ENCODE results near the gene SNTB2.

SNTB2 gene

DNA sequence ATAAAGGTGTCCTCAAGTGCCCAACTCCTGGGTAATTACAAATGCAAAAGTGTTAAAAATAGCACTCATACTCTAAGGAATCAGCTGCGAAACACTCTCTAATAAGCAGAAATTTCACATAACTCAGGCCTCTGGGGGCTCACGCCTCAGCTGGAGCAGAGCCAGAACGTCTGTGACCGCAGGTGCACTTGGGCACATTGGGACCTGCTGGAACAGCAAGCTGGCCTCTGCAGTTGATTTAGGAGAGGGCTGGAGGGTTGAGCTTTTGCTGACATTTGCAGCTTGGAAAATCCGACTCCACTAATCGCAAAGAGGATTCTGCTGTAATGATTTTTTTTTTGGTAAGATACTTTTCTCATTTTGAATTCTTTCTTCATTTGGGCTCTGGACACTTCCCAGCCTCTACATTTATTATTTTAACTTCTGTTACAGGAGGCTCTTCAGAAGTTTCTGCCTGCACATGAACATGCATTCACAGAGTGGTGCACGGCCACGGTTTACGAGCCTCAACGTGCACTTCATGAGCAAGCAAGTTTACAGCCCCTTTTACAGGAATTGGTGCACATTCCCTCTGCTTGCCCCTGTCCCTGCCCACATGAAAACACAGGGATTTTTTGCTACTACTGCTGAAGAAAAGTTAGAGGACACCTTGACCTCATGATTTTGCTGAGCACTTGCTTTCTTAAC lies 4.1 kb upstream of the SNTB2 start:
- no peak for DNase-seq

DNA sequence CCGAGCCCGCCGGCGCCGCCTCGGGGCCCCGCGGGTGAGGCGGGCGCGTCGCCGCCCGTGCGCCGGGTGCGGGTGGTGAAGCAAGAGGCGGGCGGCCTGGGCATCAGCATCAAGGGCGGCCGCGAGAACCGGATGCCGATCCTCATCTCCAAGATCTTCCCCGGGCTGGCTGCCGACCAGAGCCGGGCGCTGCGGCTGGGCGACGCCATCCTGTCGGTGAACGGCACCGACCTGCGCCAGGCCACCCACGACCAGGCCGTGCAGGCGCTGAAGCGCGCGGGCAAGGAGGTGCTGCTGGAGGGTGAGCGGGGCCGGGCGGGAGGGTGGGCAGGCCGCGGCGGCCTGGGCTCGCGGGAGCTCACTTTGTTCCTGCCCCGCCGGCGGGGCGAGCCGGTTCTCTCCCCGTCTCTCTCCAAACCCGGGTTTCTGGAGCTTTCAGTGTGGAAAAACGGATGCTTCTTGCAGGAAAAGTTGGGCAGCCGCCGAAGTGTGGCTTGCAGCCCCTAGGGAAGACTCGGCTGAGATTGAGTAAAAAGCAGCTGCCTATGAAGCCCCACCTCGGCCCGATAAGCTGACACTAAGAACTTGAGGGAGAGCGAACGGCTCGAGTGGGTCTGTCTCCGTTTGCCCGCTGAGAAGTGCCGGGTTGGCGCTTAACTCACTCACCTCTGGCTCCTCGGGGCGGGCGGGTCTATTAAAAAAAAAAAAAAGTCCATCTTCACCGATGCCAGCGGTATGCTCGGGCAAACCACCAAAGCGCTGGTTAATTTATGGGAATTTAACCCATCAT lies 677 bp downstream of the SNTB2 start:
- DNase-seq: no peak

DNA sequence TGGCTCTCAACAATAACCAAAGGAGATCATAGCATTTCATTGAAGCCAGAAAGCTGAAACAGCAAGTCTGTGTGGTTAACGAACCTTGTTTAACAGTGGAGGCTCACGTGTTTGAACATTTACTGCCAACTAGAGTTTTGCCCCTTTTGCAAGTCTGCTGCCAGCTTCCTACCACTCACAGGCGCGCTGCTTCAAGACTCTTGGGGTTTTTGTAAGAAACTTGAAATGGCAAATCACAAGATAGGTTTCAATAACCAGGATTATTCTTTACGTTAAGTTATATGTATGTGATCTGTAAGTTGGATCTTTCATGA lies 1.2 kb downstream of the SNTB2 start:
- DNase-seq: peak; percentile 81

DNA sequence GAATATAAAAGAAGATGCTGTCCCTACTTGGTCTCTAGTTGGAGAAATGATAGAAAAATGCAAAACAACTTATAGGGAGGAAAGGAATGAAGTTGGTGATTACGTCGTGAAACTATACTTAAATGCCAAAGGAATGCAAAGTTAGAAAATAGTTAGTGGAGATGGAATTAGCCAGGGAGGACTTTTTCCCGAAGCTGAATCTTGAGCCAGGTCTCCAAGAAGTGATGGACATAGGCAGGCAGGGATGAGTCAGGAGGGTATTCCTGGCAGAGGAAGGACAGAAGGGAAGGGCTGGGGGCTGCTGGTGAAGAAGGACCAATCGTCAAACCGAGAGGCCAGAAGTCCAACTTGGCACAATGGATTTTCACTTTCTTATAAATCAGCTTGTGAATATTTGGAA lies 1.8 kb downstream of the SNTB2 start:
- no peak for DNase-seq

DNA sequence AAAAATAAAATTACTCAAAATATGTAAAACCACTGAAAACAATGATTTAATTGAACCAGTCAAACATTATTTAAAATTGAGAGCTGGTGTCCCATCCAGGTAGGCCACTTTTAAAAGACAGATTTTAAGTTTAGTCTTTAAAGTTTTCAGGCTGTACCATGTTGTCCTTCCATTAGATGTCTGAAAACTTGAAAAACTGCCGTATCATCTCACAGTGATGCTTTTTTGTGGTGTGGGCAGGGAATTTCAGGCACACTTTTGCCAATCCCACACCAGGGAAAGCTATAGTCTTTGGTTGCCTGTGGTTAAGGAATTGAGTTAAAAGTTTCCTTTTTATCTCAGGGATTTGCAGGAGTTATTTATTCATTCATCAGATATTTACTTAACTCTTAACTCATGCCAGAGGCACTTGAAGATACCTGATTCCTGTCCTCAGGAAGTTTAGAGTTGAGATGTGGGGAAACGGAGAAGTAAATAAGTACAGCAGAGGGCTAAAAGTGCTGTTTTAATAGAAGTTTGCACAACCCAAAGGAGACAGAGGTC lies 3.2 kb downstream of the SNTB2 start:
- no peak for DNase-seq

DNA sequence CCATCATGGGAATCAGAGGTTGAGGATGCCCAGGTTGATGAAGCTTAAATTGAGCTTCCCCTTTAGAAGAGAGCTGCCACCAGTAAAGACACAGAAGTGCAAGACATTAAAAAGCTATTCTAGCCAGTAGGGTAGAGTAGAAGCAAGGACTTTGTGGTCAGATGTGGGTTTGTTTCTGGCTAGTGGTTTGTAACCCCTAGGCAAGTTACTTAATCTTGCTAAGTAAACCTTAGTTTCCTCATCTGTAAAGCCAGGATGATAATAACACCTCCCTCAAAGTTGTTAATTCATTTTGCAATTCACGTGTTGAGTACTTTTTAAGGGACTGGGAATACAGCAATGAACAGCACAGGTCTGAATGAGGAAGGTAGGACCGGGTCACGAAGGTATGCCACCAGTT lies 3.6 kb downstream of the SNTB2 start:
- no peak for DNase-seq

DNA sequence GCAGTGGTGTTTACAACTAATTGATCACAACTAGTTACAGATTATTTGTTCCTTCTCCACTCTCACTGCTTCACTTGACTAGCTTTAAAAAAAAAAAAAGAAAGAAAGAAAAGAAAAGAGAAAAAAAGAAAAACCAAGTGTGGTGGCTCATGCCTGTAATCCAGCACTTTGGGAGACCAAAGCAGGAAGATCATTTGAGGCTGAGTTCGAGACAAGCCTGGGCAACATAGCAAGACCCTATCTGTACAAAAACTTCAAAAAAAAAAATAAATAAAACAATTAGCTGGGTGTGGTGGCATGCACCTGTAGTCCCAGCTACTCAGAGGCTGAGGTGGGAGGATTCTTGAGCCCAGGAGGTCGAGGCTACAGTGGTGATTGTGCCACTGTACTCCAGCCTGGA lies 4.2 kb downstream of the SNTB2 start:
- DNase-seq: no peak

DNA sequence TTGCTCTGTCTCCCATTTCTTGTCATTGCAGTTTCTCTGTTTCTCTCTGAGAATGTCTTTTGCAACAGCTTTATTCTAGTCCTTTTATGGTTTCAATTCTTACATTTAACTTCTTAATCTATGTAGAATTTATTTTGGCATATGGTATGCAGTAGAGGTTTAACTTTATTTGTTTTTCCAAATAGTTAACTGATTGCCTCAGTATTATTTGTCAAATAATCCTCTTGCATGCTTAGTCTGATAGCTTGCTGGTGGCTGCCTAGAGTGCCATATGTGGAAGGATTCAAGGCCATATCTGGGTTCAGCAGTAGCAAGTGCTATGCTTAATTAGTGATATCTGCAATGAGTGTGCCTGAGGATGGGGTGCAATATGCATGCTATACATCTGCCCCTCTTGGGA lies 6.9 kb downstream of the SNTB2 start:
- DNase-seq: no peak

DNA sequence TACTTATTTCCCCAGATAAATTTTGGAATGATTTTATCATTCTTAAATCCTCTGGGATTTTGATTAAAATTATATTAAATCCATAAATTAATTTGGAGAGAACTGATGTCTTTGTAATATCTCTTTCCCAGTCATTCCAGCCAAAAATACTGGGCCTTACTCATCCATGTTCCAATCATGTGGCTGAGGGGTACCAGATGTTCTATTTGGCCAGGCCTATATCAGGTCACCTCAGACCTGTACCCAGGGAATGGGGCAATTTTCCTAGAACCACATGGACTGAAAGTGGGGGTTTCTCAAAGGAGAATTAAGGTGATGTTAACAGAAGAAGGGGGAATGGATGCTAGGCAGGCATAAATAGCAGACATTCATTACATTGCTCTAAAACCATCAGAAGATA lies 7.5 kb downstream of the SNTB2 start:
- no peak for DNase-seq

DNA sequence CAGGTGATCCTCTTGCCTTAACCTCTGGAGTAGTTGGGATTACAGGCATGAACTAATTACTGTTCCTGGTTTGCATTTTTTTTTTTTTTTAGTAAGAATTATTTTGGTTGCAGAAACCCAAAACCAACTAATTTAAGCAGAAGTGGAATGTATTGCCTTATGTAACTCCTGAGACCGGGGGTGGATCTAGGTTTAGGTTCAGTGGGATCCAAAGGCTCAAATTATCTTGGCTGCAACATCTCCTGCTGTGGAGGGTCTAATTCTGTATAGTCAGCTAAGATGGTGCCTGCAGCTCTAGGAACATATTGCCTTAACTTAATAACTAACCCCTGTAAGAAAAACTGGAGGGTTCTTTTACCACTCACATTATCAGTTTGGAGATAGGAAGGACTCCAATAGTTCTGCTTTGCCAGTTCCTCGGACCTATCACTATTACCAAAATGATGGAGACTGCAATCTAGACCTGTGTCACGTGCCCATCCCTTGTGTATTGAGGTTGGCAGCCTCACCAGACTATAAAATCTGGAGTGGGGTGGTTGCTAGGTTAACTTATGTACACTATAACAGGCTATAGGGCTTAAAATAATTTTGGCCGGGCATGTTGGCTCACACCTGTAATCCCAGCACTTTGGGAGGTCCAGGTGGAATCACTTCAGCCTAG lies 8.5 kb downstream of the SNTB2 start:
- DNase-seq: no peak

DNA sequence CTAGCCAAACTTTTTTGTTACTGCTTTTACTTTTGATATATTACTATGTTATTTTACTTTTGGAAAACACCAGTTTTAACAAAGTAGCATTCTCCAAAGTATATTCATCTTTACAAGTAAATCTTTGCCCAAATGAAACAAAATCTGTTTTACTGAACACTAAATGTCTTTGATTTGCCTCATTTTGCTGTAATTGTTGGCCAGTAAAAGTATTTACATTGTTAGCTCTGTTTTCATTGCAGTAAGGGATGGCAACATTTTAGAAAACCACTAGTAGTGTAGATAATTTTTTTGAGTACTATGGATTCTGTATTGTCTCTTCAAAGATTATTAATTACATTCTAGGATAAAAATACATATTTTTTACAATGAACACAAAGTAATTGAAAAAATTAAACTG lies 10.6 kb downstream of the SNTB2 start:
- DNase-seq: no peak

DNA sequence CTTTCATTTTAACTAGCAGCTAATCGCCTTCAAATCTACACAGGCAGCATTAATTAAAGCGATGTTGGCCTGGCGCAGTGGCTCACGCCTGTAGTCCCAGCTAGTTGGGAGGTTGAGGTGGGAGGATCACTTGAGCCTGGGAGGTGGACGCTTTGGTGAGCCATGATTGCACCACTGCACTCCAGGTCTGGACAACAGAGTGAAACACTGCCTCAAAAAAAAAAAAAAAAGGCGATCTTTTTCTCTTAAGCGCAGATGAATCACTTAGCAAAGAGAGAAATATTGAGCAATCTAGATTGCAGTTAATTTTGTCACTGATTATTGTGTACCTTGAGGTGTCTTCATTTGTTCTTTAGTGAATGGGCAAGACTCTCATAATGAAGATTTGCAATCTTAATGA lies 12.4 kb downstream of the SNTB2 start:
- no peak for DNase-seq

DNA sequence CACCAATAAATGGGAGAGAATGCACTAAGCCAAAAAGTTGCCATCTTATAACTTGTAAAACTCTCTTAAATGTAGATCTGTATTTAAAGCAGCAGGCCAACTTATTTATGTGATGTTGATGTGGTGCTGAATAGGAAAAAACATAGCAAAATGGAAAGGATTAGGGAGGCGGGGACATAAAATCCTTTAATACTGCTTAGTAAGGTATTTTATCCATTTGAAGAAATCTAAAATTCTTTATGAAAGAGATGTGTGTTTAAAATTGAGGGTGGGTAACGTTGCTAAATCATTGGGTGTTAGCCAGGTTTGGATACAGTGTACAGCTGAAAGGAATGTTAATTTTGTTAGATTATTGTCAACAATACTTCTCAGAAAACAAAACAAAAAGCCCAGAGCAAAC lies 14.3 kb downstream of the SNTB2 start:
- DNase-seq: no peak

DNA sequence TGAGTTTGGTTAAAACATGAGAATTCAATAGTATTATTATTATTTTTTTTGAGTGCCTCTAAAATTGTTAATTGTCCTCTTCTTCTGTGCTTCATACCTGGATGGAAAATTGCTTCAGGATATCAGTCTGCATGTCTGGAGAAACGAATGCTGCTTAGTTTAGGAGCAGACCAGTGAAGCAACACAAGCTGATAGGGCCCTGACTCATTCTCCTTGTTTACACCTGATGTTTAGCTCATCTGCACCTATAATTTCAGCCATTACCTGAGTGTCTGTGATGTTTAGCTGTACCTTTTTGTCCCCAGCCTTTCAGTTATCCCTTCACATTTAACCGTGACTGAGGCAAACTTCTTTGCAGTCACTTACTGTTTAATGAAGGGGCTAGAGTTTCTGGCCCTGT lies 14.8 kb downstream of the SNTB2 start:
- no peak for DNase-seq

DNA sequence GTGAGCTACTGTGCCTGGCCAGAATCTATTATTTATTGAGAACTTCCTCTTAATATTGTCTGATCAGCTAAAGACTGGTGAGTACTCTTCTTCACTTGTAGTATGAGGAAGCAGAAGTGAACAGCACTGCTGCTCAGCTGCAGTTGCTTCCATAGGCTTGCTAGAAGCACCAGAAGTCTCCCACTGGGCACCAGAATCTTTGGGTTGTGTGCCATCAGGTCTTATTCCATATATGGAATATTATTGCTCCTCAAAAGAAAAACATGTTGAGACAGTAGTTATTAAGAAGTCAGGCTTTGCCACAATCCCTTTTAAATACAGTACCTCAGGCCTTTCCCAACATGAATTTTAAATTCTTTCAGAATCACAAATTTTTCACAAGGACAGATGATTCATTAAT lies 17.2 kb downstream of the SNTB2 start:
- DNase-seq: no peak

DNA sequence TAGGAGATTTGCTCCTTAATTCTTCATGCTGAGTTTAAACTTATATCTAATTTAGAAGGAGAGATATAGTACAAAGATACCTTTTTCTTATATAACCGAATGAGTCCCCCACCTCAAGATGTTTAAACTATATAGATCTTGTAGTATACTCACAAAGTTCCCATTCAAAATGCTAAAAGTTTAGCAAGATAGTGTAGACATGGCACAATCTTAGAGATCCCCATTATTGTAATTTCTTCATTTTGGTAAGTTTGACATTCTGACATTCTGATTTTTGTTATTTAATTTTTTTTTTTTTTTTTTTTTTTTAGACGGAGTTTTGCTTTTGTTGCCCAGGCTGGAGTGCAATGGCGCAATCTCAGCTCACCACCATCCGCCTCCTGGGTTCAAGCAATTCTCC lies 22.8 kb downstream of the SNTB2 start:
- DNase-seq: no peak

DNA sequence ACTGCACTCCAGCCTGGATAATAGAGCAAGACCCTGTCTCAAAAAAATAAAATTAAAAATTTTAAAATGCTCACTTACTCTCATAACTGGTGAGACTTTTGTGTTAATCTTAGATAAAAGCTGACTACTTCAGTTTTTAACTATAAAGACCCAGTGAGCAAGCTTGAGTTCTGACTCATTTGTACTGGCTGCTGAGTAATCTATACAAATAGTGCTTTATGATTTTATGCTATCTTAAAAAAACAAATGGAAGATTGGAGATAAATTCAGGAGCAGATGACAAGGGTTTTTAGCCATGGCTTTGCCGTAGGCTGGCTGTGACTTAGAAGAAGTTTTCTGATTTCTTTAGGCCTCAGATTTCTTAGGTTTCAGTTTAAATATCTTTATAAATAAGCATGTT lies 30.5 kb downstream of the SNTB2 start:
- no peak for DNase-seq

DNA sequence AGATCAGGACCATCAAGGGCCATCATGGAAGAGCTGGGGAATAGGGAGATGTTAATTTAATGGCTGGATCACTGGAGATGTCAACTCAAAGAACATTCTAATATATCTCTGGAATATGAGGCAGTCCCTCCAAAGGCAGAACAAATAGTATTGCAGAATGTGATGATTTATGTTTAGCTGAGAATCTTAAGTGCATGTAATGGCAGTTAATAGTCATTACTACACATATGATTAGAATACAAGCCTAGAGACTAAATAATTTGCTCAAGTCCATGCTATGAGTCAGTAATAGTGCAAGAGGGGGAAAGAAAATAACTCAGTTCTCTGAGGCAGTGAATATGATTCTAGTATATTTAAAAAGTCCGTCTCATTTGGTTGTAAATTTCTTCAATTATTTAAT lies 32.3 kb downstream of the SNTB2 start:
- DNase-seq: no peak

DNA sequence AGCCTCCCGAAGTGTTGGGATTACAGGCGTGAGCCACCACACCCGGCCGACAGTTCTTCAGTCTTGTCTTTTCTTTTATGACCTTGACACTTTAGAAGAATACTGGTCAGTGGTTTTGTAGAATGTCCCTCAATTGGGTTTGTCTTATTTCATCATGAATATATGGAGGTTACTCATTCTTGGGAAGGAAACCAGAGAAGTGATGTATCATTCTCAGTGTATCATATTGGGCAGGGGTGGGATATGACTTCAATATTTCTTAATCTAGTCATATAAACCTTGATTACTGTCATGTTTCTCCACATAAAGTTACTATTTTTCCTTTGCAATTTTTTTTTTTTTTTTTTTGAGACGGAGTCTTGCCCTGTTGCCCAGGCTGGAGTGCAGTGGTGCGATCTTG lies 36.9 kb downstream of the SNTB2 start:
- no peak for DNase-seq

DNA sequence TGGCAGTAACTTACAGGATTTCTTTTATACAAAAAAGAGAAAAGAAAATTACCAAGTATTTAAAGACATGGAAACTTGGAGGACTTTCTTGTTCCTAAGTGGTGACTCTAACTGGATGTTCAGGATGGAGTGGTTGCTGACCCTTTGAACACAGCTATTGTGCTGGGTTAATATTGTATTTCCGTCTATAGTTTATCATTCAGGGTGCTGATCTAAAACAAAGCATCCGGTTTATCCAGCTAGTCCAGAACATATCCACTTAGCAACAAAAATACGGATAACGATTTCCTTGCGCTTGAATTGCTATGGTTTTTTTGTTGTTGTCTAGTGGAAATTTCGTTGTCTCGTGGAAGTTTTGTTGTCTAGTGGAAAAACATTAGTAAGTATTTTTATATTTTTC lies 38.2 kb downstream of the SNTB2 start:
- no peak for DNase-seq

DNA sequence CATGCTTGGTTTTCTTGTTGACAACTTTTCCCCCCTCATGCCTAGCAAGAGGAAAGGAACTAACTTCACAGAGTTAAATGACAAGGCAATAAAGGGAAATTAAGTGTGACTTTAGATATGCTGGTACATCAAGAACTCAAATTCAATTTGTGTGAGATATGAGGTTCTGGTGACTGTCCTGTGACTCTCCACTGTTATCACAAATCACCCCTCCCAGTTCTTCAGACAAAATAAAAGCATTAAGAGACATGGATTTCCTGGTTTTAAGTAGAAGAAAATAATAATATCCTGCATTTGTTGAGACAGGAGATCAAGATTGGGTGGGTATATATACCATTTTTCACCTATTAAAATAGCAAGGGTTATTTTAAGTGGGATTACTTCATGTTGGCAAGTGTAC lies 46.2 kb downstream of the SNTB2 start:
- no peak for DNase-seq

DNA sequence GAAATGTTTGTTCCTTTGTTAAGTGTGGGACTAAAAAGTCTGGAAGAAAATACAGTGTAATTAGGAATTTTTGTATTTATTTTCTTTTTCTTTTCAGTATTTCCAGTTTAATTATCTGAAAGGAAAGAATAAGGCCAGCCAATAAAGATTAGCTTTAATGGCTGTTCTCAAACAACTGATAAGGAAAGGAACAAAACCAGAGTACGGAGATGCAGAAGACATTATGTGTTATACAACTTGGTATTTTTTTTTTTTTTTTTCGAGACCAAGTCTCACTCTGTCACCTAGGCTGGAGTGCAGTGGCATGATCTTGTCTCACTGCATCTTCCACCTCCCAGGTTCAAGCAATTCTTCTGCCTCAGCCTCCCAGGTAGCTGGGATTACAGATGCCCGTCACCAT lies 47.5 kb downstream of the SNTB2 start:
- no peak for DNase-seq

DNA sequence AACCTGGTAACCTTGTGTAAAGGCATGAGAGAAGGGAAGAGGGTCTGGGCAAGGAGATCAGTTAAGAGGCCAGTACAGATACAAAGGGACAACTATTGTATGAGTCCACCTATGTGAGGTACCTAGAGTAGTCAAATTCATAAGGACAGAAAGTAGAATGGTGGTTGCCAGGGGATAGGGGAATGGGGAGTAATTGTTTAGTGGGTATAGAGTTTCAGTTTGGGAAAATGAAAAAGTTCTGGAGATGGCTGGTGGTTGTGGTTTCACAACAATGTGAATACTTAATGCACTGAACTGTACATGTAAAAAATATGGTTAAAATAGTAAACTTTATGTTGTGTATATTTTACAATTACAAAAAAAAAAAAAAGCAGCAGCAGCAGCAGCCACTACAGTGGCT lies 49.4 kb downstream of the SNTB2 start:
- DNase-seq: no peak

DNA sequence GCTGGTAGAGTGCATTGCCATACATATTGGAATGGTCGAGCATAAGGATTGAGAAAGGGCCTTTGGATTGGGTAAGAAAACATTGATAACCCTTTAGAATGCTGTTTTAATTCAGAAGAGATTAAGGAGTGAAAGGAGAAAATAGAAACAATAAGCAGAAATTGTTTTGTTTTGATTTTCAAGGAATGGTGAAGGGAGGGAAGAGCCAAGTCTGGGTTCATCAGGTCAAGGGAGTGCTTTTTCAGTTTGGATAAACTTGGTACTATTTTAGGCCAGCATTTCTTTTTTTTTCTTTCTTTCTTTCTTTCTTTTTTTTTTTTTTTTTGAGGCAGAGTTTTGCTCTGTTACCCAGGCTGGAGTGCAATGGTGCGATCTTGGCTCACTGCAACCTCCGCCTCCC lies 50.3 kb downstream of the SNTB2 start:
- DNase-seq: no peak

All from NCI-H446 treated with DMSO at 0.1 percent for 48 hours (cell line).